DND-41 (cell line): ENCODE results near the gene DLG1.

Experiments used
- CTCF ChIP-seq: IDR thresholded peaks from 2 replicates; pipeline ENCODE4 v1.5.1; 2012; ENCODE audit warnings: borderline replicate concordance, low read length, moderate library complexity, mild to moderate bottlenecking; ENCODE audit not compliant: poor library complexity, severe bottlenecking; ENCODE audit errors: extremely low read depth
- EZH2 ChIP-seq: IDR thresholded peaks from 3 replicates; pipeline ENCODE4 v1.6.1; 2012; ENCODE audit warnings: borderline replicate concordance, low read depth, mild to moderate bottlenecking, moderate library complexity, low read length, inconsistent platforms; ENCODE audit not compliant: severe bottlenecking

- no peak for TF ChIP-seq EZH2
- TF ChIP-seq CTCF: no peak
These were observed 63.2 kb downstream of the DLG1 start for GRCh38 chr3:197234947-197235914.
